Uterus (tissue), 4 donors: ENCODE data around the gene KLF7. TPM values are rescaled to one million over a fixed set of nuclear protein-coding genes. Genes with fewer than 3 reads are reported as not detected.

ENCODE experiments used
- DNase-seq, 2 donors: peaks; one replicate each; pipeline ENCODE4 v3.0.0-alpha.2; 2019 to 2020
- H3K27ac ChIP-seq, 2 donors: fragments of 200-600 bp; sonication (generic); 1 replicate in 1 of 2; 2 replicates in 1 of 2; pipeline ENCODE4 v1.5.1; 2016 to 2018
- H3K27me3 ChIP-seq, 2 donors: fragments of 200-600 bp; sonication (generic); one replicate each; pipeline ENCODE4 v1.5.1; 2018 to 2019; ENCODE audit warnings: control low read depth in 1 of 2
- H3K36me3 ChIP-seq, 2 donors: fragments of 200-600 bp; sonication (generic); one replicate each; pipeline ENCODE4 v1.5.1; 2019; ENCODE audit warnings: control low read depth in 1 of 2
- H3K4me1 ChIP-seq, 2 donors: fragments of 200-600 bp; sonication (generic); one replicate each; pipeline ENCODE4 v1.5.1; 2018 to 2019; ENCODE audit warnings: control low read depth in 1 of 2
- H3K4me3 ChIP-seq, 2 donors: fragments of 200-600 bp; sonication (generic); 1 replicate in 1 of 2; 2 replicates in 1 of 2; pipeline ENCODE4 v1.5.1; 2018 to 2019; ENCODE audit warnings: mild to moderate bottlenecking in 1 of 2
- H3K9me3 ChIP-seq, 2 donors: fragments of 200-600 bp; sonication (generic); one replicate each; pipeline ENCODE4 v1.5.1; 2019; ENCODE audit warnings: control low read depth in 1 of 2
- POLR2A ChIP-seq, 2 donors: fragments of 450-650 bp; IDR thresholded peaks; one replicate each; pipeline ENCODE4 v1.6.1; 2016; ENCODE audit warnings: antibody characterized with exemption in 2 of 2, mild to moderate bottlenecking in 1 of 2, moderate library complexity in 1 of 2
- intact Hi-C: fragments of 100-400 bp; cut with DNase I; formaldehyde crosslinking; loops from one replicate; pipeline ENCODE4 v1.15.1; 2023; ENCODE audit warnings: low total_unique reads
- total RNA-seq, 4 donors: library from RNA; depleted of rRNA in 3 of 4; stranded (reverse); fragments of >200 nt in 3 of 4; gene quantifications; one replicate each; pipeline versions ENCODE4 v1.1.0 to v1.2.4, GENCODE V29; 2014 to 2023
- TF ChIP-seq, protein P1 (sequence below), 4 experiments: fragments of 200-600 bp in 2 of 4; fragments of 450-650 bp in 2 of 4; sonication (generic) in 2 of 4; IDR thresholded peaks; one replicate each; pipeline ENCODE4 v1.5.1; 2016 to 2019; ENCODE audit warnings: antibody characterized with exemption in 4 of 4, mild to moderate bottlenecking in 2 of 4, moderate library complexity in 1 of 4
- donor health status: DM: yes; HTN: yes; CAD: no.

The KLF7 gene
- total RNA-seq, 4 donors from 2014 or later, result 20.9 to 96.0 (median 39.4) TPM

DNA sequence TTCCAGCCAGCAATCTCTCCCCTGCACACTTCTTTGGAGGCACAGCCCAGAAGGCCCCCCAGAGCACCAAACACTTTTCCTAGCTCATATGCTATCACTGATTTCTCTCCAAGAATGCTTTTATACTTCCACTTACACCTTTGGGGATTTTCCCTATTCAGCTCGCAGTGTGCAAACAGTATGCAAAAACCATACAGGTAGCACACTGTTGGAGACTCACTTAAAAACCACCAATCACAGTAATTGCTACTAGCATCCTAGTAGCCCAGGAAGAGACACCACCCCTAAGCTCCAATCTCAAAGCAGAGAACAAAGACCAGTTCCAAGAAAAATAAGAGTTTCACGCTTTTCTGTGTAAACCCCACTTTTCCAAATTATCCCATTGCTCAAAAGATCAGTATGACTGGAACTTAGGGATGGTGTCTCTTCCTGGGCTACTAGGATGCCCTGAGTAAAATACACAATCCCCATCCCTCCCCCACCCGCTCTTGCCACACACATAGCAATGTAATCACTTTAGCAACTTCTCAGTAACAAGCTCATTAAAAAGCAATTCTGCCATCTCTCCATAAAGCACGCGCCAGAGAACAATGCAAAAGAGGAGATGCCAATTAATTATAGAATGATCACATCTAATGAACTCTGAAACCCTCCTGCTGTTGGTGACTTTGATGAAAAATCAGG is 43.0 kb downstream of the KLF7 start:
- intact Hi-C loops, result no loop called here
- Histone ChIP-seq H3K4me3 (no peak overlapping the region), H3K27ac (no peak overlapping the region), H3K4me1 (peaks cover 0 to 15% of the 10 kb centered on the region in 2 donors), H3K9me3 (no peaks in the 10 kb centered on the region), H3K36me3 (no peaks in the 10 kb centered on the region), H3K27me3 (no peaks in the 10 kb centered on the region)
- DNase-seq, result no peak
- TF ChIP-seq, protein P1, sequence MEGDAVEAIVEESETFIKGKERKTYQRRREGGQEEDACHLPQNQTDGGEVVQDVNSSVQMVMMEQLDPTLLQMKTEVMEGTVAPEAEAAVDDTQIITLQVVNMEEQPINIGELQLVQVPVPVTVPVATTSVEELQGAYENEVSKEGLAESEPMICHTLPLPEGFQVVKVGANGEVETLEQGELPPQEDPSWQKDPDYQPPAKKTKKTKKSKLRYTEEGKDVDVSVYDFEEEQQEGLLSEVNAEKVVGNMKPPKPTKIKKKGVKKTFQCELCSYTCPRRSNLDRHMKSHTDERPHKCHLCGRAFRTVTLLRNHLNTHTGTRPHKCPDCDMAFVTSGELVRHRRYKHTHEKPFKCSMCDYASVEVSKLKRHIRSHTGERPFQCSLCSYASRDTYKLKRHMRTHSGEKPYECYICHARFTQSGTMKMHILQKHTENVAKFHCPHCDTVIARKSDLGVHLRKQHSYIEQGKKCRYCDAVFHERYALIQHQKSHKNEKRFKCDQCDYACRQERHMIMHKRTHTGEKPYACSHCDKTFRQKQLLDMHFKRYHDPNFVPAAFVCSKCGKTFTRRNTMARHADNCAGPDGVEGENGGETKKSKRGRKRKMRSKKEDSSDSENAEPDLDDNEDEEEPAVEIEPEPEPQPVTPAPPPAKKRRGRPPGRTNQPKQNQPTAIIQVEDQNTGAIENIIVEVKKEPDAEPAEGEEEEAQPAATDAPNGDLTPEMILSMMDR (IDR thresholded peaks at IDR 0.05), result no peak
- no peak for TF ChIP-seq POLR2A (IDR thresholded peaks at IDR 0.05)

- no peak overlapping the region for H3K4me3 ChIP-seq
- peak overlapping the region in 1 of 2 donors; percentile 28 for H3K27ac ChIP-seq
- TF ChIP-seq, protein P1 (IDR thresholded peaks at IDR 0.05), result no peak
- TF ChIP-seq POLR2A (IDR thresholded peaks at IDR 0.05), result no peak
- intact Hi-C loops, result no loop called here
- H3K4me1 ChIP-seq, result peaks cover 0 to 23% of the 10 kb centered on the region in 2 donors
- H3K36me3 ChIP-seq, result no peaks in the 10 kb centered on the region
- no peaks in the 10 kb centered on the region for H3K27me3 ChIP-seq
- H3K9me3 ChIP-seq, result no peaks in the 10 kb centered on the region
- no peak for DNase-seq
Observed at GRCh38 chr2:207121784-207122183, 44.0 kb downstream of the KLF7 start.

DNA sequence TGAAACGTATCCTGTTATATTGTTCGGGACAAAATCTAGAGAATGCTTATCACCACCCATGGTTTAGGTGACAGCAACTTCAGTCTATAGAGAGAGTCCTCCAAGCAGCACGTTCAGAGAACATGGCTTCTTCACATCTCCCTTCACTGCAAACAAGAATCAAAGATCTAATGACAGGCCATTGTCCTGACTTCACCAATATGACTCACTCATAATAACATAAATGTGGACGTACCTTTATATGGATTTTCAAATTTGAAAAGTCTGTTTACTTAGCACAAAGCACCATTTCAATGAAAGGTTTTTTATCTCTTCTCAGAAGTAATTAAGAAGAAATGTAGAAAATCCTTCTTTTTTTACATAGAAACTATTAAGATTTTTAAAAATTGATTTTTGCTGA is 46.7 kb downstream of the KLF7 start:
- no peaks in the 10 kb centered on the region for H3K36me3 ChIP-seq
- H3K4me3 ChIP-seq, result no peak overlapping the region
- DNase-seq, result no peak
- peaks cover 0 to 19% of the 10 kb centered on the region in 2 donors for H3K4me1 ChIP-seq
- TF ChIP-seq, protein P1 (IDR thresholded peaks at IDR 0.05), result no peak
- no peak for TF ChIP-seq POLR2A (IDR thresholded peaks at IDR 0.05)
- no peaks in the 10 kb centered on the region for H3K27me3 ChIP-seq
- no peaks in the 10 kb centered on the region for H3K9me3 ChIP-seq
- no peak overlapping the region for H3K27ac ChIP-seq
- intact Hi-C loops, result no loop called here

GRCh38 chr2:207117668-207118067 is 48.1 kb downstream of the KLF7 start:
- intact Hi-C loops, result no loop called here
- H3K4me3 ChIP-seq, result no peak overlapping the region
- DNase-seq, result no peak
- H3K27me3 ChIP-seq, result no peaks in the 10 kb centered on the region
- no peaks in the 10 kb centered on the region for H3K9me3 ChIP-seq
- H3K27ac ChIP-seq, result no peak overlapping the region
- no peak for TF ChIP-seq POLR2A (IDR thresholded peaks at IDR 0.05)
- TF ChIP-seq, protein P1 (IDR thresholded peaks at IDR 0.05), result no peak
- H3K36me3 ChIP-seq, result no peaks in the 10 kb centered on the region
- peaks cover 0 to 19% of the 10 kb centered on the region in 2 donors for H3K4me1 ChIP-seq

DNA sequence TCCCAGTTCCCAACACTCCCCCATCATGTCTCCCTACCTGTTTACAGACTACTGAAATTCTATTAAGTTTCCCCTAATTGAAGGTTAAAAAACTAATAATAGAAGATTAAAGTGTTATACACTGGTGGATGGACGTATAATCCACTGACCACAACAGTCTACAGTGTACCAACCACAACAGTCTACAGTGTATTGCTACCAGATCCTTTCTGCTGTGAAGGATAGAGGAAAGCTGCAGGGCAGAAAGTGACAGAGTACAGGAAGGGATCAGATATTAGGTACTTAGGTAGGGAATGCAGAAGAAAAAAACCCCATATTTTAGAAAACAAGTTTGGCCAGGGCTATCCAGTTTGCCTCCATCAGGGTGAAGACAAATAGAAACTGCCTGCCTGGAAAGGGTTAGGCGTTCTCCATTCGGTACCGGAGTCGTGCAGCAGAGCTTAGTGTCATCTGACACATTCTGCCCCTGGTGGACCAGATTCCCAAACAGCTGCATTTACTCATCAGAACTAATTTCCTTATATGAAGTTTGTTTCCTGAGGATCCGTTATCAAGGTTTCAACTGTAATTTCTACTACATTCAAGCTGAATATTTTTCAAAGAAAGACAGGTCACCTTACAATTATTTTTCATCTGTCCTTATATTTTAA is 49.9 kb downstream of the KLF7 start:
- Histone ChIP-seq H3K9me3 (no peaks in the 10 kb centered on the region), H3K4me1 (peaks cover 0 to 15% of the 10 kb centered on the region in 2 donors), H3K4me3 (no peak overlapping the region), H3K36me3 (no peaks in the 10 kb centered on the region), H3K27me3 (no peaks in the 10 kb centered on the region), H3K27ac (peak overlapping the region in 1 of 2 donors; percentile 48)
- intact Hi-C loops, result no loop called here
- no peak for TF ChIP-seq POLR2A (IDR thresholded peaks at IDR 0.05)
- TF ChIP-seq, protein P1 (IDR thresholded peaks at IDR 0.05), result peak in 2 of 4 experiments; percentile 5
- DNase-seq, result peak in 1 of 2 donors; percentile 31
